AG20443 (cell line): ENCODE measurements around the gene SAMD10.
A peak's percentile ranks its signal among the peaks of the same experiment; 100 is the strongest.
"Not testable (repeated sequence)": the region's sequence is repeated elsewhere in the genome, so short reads cannot be mapped to it uniquely, and the experiment has no call there.

Experiments
- DNase-seq: peaks from one replicate; pipeline ENCODE4 v3.0.0; 2012; ENCODE audit warnings: low spot score, mixed read lengths

The SAMD10 gene

DNA sequence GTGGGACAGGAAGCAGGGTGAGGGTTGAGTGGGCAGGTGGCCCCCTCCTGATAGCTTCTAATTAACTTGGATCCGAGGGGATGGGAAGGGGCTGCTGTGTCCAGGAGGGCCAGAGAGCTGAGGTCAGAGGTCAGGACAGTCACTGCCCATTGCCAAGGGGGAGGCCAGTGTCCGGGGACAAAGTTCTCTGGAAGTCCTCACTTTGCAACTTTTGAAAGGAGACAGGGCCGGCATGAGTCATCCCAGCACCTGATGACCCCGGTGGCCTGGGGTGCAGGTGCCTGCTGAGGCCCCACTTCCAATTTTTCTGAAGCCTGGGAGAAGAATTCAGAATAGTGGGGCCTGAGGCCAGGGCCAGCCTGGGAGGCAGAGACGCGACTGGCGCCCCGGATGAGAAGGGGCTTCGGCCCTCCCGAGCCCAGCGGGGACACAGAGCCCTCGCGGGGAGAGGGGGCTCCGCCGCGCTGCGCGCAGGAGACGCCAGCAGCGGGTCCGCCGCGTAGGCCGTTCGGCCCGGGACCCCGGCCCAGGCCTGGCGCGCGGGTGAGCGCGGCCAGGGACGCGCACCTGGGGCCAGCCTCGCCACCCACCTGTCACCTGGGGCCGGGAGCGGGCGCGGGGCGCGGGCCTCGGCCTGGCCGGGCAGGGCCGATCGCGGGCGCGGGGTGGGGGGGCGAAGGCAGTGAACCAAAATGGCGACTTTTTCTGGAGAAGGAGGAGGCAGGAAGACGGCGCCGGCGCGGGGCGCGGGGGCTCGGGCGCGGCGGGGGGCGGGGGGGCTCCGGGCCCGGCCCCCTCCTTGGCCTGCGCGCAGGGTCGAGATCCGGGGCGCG is 10.3 kb downstream of the SAMD10 start:
- DNase-seq, result peak; percentile 38

DNA sequence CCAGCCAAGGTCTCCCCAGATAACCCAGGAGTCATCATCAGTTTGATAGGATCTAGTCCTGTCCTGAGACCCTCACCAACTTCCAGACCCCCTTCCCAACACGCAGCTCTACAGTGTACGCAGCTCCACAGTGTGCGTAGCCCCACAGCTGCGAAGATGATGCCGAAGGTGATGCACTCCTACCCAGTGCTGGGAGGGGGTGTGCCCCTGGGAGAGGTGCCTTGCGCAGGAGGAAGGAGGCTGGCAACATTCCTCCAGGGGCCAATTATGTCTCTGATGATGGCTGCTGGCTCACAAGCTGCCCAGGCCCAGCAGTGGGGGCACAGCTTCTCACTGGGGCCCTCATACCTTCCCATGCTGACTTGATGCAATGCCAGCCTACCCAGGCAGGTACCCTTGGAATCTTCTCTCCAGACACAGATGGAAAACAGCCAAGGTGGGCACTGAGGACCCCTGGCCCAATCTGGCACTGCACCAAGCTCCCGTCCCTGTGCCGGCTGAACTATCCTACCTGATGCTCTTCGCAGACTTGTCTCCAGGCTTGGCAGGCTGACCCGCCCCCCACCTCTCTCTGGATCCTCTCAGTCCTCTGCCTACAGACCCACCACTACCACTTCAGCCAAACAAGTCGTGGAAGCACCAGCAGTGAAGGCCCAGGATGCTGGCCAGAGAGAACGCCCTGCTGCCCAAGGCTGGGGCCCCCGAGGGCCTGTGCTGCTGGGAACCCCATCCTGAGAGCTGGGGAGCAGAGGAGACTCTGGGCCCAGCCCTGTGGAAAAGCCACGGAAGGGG is 11.1 kb downstream of the SAMD10 start:
- DNase-seq, result no peak

DNA sequence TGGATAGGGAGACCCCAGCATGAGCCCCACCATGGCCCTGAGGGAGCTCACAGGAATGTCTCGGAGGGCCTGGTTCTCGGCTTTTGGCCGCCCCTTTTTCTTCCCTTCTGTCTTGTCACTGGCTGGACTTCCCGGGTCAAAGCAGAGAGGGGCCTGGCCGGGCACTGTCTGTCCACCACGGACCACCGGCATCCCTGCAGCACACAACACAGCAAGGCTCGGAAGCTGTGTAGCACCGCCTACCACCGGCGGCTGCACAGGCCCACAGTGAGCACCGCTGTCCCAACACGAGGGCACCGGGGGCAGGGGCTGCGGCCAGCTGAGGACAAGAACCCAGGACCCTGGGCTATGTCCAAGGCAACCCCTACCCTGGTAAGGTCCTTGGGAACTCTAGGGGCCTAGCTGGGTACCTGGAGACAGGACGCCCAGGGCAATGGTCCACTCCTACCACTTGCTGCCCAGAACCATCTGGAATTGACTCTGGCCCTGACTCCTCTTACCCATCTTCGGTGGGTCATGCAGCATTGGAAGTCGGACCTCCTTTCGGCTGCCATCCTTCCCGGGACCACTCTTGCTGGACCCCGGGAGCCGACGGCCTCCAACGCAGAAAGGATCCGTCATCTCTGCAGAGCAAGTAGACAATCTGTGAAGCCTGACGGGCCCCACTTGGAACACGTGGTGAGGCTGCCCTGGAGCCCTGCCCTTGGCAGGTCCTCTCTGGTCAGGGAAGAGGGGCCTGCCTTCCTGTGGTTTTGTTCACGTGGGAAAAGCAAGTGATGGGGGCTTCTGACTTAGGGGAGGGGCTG is 11.9 kb downstream of the SAMD10 start:
- DNase-seq, result no peak

DNA sequence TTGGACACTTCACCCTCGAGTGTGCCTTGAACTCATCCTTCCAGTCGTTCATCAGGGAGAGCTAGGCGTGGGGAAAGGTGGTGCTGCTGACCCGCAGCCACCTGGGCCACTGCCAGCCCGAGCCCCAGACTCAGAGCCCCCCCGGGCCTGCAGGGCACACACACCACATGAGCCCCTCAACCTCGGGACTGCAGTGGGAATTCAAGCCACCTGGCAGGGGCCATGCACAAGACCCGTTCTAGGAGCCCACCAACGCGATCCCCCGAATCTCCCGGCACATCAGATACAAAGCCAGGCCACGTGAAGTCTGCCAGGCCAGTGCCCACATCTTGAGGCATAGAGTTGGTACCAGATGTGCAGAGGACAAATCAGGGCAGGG is 12.5 kb downstream of the SAMD10 start:
- DNase-seq, result no peak

DNA sequence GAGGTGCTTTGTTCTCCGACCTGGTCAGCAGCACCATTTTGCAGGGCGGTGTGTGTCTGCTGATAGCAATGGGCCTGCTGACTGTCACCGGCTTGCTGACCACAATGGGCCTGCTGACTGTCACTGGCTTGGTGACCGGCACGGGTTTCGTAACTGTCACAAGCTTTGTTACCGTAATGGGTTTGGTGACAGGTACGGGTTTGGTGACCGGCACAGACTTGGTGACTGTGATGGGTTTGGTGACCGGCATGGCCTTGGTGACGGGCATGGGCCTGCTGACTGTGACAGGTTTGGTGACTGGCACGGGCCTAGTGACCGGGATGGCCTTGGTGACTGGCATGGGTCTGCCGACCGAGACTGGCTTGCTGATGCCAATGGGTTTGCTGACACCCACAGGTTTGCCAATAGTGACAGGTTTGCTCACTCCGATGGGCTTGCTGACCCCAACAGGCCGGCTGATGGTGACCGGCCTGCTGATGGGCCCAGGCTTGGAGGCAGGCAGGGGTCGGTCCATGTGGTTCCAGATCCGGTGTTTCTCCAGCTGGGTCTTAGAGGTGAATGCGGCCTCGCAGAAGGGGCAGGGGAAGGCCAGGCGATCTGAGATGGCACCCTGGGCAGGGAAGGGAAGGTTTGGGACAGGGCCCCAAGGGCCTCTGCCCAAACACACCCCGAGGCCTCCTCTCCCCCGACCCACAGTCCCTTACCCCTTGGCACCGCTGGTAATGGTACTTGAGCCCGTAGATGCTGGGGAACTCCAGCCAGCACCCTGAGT is 13.1 kb downstream of the SAMD10 start:
- DNase-seq, result no peak

DNA sequence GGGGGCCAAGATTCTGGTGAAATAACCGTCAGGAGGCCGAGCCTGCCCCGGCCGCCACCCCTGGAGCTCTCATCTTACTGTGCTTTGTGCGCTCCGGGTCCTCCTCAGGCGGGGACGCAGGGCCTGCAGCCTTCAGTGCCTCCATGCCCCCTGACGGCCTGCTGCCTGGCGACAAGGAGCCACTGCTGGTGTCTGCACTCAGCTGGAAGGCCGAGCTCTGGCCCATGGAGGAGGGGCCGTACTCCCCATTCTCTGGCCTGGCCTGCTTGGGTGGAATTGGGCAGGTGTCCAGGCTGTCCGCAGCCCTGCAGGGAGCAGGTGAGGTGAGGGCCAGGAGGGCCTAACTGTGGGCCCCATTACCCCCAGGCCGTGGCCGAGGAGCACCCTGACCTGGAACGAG is 15.0 kb downstream of the SAMD10 start:
- DNase-seq, result no peak

DNA sequence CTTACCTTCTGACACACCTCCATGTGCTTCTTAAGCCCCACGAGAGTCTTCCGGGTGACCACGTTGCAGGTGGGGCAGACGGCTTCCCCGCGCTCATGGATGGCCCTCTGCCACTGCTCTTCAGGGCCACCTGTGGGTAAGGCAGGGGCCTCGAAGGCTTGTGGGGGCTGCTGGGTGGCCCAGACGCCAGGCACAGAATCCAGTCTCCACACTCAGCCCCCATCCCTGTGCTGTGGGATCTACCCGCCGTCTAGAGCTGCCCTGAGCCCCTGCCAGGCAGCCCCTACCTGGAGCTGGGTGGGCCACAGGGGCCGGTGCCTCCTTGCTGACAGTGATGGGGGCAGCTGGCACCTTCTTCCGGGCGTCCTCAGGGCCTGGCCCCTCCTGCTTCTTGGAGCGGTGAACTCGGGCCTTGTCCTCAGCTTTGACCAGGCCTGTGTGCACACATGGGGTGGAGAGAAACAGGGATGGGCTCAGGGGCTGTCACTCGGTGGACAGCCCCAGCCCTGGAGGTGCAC is 15.6 kb downstream of the SAMD10 start:
- no peak for DNase-seq

DNA sequence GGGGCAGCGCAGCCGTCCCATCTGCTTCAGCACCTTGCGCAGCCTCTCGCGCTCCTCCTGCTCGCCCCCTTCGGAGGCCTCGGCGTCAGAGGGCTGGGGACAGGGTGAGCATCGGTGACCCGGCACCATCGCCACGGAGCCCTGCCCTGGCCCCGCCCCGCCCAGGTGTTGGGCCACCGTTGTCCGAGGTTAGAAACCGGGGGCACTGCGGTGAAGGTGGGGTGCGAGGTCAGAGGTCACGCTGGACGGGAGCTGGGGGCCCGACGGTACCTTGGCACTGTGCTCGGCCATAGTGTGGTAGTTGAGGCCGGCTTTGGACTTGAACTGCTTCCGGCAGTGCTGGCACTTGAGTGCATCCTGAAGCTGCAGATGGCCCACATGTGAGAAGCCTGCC is 16.1 kb downstream of the SAMD10 start:
- no peak for DNase-seq

DNA sequence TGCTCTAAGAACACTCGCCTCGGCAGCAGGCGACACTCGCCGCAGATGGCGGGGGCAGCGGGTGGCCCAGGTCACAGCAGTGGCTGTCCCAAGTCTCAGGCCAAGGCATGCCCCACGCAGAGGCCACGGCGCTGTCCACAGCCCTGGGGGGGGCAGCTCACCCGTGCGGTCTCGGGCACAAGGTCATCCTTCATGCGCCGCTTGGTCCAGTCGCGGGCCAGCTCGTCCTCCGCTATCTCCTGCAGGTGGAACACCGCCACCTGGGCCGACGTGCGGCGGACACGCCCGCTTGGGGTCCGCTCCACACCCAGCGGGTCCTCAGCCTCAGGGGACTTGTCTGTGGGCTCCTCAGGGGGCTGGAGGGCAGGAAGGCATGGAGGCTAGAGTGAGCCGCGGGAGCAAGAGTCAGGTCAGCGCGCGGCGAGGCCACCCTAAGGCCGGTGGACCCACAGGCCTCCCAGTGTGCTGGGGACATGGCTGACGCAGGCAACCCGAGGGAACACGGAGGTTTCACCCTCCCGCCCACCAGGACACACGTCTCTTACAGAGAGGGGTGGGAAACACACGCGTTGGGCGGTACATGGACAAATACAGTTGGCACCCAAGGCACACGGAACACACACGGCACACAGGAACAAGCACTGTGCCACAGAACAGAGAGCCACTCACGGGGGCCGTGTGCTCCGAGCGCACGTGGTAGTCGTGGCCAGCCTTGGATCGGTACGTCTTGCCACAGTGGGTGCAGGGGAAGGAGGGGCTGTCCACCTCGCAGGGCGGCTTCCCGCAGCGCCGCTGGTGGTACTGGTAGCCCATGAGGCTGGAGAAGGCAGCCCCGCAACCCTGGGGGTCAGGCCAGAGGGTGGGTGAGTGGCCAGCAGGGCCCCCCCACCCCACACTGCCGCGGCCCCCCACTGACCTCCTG is 16.8 kb downstream of the SAMD10 start:
- no peak for DNase-seq

DNA sequence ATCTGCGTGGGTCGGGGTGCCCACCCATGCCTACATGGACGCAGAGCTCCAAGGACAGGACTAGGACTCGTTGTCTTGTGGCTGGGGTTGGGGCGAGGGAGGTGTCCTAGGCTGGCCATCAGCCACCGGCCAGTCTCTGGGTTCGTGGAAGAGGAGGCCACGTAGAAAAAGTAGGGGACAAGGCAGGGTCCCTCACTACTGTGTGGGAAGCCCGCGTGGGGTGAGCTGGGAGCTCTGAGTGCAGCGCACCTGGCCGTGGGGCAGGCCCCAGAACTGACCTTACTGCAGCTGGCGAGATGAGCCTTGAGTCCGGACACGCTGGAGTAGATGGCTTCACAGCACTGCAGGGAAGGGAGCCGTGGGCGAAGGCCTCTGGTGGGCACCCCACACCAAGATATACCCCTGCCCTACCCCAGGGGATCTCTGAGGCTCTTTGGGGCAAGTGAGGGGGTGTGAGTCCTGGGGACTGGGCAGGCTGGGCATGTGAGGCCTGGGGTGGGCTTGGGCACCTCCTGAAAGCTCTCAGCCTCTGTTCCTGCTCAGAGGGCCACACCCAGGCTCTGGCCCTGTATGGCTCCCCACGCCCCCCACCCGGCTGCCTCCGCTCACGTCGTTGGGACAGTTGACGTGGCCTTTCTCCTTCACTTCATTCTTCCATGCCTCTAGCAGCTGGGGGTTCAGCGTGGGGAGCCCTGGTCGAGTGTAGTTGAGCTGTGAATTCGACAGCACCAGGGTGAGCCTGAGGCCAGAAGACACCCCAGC is 17.6 kb downstream of the SAMD10 start:
- DNase-seq, result no peak

DNA sequence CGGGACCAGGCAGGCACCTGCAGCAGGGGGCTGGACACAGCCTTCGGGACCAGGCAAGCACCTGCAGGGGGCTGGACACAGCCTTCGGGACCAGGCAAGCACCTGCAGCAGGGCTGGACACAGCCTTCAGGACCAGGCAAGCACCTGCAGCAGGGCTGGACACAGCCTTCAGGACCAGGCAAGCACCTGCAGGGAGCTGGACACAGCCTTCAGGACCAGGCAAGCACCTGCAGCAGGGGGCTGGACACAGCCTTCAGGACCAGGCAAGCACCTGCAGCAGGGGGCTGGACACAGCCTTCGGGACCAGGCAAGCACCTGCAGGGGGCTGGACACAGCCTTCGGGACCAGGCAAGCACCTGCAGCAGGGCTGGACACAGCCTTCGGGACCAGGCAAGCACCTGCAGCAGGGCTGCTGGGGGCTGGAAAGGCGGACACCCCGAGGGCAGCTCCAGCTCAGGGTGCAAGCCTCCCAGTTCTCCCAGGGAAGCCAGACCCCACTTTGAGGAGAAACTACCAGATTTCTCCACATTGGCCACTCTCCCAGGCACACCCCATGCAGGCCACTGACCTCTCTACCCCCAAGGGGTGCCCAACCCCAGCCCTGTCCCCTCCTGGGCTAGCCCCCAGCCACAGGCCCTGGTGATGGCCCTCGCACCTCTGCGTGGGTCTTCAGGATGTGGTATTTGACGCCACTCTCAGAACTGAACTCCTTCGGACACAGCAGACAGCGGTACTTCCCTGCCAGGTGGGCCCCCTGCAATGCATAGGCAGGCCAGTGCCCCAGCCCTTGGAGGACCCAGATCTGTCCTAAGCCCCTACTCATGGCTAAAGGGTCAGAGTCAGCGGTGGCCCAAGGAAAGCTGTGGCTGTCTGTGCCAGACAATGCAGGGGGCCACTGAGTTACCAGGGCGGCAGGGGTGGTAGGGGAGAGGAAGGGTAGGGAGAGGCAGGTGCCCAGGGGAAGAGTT is 18.5 kb downstream of the SAMD10 start:
- not testable (repeated sequence) for DNase-seq

DNA sequence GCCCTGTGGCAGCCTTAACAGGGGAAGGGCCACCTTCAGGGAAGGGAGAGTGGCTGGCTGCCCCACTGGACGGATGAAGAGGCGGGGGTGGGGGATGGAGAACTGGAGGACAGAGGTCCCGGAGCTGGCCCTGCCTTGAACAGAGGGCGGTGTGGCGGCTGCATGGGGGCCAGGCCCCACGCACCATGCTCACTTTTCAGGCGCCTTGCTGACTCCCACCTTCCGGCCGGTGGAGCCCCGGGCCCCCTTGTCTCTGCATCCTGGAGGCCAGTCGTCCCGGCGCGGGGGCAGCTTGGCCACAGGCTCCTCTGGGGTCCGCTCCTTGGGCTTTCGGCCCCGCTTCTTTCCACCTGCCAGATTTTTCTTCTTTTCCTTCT is 19.8 kb downstream of the SAMD10 start:
- no peak for DNase-seq

DNA sequence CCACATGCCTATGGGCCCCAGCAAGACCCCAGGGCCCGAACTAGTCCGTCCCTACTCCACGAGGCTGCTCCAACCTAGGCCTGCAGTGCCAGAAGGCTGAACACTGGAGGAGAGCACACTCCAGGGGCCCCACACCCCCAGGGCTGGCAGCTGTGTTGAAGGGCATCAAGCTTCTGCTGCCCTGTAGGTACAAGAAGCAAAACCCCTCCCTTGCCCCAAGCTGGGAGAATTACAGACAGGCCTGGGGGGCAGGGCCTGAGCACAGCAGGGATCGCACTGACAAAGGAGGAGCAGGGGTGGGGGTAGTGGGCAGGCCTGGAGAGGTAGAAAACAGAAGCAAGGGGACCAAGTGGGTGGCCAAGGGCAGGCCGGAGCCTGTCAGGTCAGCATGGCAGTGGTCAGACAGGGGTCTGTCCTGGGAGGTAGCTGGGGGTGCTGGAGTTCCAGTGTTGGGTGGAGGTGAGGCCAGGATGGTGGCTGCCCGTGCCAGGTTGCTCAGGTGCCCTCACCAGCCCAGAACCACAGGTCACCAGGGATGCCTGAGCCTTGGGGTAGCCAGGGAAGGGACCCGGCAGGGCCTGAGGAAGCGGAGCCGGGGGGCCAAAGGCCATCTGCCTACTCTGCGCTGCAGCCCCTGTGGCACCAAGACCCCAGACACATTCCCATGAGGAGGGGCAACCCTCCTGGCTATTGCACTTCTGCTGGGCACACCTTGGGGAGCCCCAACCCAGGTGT is 20.3 kb downstream of the SAMD10 start:
- no peak for DNase-seq

DNA sequence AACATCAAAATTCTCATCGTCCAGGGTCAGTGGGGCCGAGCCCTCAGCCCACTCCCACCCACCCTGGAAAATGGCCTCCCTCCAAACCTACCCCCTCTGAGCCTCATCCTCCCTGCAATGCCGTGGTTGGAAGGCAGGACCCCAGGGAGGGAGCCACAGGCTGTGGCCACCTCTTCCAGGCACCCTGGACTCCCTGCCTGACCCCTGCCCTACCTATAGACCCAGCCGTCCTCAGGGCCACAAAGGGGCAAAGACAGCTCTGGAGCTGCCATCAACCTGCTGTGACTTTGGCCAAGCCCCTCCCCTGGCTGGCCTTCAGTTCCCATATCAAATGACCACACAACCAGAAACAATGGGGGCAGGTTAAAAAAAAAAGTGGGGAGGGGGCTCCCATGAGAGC is 21.0 kb downstream of the SAMD10 start:
- no peak for DNase-seq

DNA sequence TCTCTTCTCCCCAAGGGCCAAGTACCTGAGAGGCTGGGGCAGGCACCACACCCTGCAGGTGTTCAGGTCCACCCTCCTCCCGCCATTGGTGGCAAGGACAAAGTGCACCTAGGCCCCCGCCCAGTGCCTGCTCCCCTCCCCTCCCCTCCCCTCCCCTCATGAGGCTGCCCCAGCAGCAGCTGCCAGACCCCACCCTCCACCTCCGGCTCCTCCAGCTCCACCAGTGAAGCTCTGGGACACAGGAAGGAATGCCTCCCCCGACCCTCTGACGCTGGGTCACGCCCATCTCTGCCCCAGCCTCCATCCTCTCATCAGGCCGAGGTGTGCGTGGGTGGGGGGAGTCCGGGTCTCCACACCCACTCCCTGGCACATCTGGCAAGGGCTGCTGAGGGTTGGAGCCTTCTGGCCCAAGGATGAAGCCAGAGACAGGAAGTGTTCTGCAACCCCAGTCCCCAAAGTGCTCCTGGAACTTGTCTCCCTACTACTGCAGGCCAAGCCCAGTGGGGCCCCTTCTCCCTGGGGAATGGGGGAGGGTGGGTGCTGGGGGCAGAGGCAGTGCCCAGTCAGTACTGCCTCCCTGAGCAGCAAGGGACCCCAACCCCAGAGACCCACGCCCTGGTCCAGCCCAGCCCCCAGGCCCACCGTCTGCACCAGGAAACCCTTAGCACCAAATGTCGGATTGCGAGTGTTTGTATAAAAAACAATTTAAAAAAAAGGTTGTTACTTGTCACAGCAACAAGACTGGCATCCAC is 21.6 kb downstream of the SAMD10 start:
- DNase-seq, result peak; percentile 30

DNA sequence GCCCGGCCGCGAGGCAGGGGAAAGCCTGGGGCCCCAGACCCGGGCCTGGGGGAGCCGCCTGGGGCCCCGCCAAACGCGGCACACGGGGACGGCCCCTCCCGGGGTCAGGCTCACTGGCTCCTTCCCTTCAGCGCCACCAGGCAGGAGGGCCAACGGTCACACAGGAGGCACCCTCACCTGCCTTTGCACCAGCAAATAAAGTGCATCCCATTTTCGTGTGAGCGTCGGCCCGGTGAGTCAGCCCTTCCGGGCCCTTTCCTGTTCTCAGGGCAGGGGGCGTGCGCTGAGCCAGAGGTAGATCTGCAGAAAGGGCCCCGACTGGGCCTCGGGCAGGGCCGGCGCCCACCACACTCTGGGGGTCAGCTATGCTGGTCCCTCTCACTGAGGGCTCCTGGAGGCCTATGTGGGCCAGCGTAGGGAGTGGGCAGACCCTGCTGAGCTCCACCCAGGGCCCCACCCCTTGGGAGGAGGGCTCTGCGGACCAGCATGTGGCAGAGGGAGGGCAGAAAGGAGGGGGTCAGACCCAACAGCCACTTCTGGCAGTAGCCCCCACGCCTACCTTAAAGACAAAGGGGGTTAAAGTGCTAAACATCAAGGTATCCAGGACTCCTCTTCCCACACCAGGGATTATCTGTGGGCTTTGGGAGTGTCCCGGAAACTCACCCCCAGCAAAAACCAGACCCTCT is 22.3 kb downstream of the SAMD10 start:
- peak; percentile 84 for DNase-seq

DNA sequence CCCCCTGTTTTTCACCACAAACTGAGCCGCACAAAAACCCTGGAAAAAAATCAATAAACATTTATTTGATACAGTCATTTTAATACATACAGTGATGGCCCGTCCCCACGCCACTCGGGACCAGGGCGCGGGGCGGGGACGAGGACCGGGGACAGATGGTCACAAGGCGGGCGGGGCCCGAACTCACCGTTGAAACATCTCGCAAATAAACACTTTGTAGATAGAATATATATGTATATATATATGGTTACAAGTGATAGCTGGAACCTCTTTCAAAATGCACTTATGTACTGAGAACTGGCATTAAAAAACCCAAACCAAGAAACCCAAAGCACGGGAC is 22.8 kb downstream of the SAMD10 start:
- no peak for DNase-seq
